ENCODE measurements around the gene SFRP5. TPM values are rescaled to one million over a fixed set of nuclear protein-coding genes. Genes with fewer than 3 reads are reported as not detected.

Gene SFRP5
- total RNA-seq, 1 experiment from 2014 or later, result not detected

DNA sequence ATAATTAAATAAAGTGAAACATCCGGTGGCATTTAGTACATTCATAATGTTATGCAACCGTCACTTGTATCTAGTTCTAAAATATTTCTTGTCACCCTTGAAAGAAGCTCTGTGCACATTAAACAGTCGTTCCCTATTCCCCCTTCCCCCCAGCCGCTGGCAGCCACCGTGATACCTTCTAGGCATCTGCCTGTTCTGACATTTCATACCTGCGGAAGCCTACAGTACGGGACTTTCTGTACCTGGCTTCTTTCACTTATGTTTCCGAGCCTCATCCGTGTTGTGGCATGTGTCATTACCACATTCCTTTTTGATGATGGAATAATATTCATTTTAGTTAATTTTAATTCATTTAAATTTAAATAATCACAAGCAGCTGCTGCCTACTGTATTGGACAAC is 13.9 kb upstream of the SFRP5 start:
- DNase-seq (ENCODE audit: low read depth), result no peak

DNA sequence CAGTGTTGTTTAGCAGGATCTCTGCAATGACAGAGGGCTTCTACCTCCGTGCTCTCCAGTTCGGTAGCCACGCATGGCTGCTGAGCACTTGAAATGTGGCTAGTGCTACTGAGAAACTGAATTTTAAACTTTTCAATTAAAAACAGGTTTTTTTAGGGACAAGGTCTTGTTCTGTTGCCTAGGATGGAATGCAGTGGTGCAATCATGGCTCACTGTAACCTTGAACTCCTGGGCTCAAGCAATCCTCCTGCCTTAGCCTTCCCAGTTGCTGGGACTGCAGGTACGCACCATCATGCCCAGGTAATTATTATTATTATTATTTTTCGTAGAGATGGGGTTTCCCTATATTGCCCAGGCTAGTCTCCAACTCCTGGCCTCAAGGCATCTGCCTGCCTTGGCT is 13.4 kb upstream of the SFRP5 start:
- DNase-seq (ENCODE audit: low read depth), result no peak

DNA sequence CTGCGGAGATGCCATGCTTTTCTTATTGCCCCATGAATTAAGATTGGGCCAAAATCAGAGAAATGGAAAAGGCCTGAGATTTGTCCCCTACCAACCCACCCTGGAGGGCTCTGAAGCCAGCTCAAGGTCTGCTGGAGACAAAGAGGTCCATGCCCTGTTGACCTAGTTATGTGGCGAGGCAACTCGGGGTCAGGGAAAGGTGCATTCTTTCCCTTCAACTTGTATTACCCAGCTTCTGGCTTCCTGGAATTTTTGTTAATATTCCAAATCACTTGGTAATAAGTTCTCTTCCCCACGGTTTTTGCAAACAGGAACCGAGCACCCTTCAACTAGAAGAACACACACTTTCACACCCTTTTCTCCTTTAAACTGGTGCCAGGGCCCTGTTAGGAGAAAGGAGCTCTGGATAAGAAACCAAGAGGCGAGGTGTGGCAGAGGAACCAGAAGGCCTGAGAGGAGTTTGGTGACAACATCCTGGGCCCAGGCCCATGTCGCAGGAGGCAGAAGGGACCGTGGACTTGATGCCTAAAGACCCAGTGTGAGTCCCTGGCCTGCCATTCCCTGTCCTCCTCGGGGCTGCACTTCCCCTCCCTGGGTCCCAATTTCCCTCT is 12.5 kb upstream of the SFRP5 start:
- DNase-seq (ENCODE audit: low read depth), result no peak

DNA sequence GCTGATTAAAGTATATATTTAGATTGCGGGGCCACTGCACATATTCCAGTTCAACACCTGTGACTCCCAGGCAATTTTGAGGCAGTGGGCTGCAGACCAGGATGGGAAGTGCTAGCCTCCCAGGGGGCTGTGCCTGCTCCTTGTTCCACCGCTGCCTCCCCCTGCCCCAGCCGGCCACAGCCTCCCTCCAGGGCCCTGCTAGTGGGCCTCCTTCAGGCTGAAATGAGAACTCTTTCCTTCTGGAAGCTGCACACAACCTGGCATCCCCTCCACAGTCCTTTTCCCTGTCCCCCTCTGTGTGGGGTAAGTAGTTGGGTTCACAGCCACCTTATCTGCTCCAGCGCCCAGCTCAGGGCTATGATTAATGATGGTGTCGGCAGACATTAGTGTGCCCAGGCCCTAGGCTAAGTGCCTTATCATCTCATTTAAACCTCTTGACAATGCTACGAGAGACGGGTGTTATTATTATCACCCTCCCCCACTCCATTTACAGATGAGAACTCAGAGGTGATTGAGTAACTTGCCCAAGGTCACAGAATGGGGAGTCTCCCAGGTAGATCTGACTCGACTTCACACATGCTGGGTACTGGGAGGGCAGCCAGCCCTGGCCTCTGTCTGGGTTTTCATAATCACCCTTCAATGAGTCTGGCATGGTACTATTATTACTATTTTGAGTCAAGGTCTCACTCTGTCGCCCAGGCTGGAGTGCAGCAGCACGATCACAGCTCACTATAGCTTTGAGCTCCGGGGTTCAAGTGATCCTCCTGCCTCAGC is 10.8 kb upstream of the SFRP5 start:
- DNase-seq (ENCODE audit: low read depth), result no peak

DNA sequence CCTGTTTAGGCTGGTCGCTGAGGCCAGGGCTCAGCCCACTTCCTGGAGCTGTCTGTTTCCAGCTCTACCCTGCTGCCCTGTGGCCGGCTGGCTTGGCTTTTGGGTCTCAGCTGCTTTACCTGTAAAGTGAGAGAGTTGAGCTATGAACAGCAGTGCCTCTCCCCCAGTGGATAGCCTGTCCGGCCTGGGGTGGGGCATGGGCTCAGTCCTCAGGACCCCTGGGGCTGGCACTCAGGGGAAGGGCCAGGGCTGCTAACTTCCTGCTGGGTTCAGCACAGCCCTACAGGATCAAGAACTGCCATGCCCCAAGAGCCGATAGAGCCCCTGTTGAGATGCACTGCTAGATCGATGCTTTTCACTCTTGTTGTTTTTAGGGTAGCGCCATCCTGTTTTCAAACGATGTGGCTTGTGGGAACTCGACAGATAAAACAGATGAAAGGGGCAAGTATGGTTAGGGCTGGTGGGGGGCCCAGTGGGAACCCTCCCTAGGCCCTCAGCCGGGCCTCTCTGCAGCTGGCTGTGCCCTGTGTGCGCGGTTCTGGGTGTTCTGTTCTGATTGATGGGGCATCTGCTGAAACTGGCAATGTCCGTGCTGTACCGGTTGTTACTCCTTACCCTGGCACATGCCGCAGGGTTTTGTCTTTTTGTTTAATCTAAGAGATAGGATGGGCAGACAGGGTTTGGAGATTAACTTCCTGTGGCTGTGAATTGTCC is 10.0 kb upstream of the SFRP5 start:
- DNase-seq (ENCODE audit: low read depth), result no peak

DNA sequence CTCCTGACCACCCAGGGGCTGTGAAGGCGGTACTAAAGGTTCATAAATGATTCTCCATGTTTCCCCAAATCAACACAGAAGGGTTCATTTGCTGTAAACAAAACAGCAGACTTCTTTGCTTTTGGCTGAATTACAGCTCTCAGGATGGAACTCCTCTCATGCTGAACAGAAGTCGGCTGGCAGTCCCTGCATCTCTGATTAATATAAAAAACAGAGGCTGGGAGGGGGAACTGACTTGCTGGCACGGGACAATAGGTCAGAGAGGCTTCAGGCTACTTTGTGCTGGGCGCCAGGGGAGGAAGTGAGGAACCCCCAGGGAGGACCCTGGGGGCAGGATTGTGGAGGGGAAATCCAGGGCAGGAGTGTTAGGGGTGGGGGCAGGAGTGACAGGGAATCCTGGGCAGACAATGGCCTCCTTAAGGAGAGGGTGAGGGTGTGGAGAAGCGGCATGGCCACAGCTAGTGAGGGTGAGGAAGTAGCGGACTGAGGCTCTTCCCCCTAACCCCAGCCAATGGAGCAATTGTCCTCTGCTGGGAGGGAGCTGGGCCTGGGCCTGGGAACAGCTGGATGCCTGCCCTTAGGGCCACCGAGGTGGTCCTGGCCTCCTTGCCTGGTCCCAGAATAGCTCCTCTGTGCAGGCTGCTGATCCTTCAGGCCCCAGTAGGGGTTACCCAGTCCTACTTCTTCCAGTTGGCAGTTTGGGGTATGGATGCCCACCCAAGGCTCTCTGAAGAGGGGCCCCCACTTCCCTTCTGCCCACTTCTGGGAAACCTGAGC is 9.2 kb upstream of the SFRP5 start:
- peak; percentile 22 for DNase-seq (ENCODE audit: low read depth)

DNA sequence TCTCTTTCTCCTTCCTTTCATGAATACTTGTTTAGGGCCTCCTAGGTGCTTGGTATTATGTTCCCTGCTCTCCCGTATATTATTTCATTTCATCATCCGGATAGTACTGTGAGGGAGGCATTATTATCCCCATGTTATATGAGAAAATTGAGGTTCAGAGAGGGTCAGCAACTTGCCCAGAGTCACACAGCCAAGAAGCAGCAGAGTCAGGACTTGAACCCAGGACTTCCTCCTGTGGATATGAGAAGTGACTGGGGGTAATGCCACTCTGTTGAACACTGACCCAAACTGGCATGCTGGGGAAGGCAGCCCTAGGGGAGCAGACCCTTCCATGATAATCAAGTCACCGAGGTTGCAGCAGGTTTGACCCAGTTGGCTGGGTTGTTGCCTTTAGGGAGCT is 8.2 kb upstream of the SFRP5 start:
- DNase-seq (ENCODE audit: low read depth), result no peak

DNA sequence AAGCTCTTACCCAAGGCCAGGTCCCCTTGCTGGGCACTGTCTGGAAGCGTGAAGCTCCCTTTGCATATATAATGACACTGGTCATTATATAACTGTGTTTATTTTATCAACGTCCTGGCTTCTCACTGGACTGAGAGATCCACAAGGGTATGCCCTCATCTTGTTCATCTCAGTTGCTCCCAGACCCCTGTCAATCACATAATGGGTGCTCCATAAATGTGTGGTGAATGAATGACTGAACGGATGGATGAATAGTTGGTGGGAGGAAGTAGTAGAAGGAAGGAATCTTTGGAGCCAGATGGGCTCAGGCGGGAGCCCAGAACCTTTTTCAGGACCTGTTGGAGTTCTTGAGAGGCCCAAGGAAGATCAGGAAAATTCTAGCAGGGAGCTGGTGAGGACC is 7.7 kb upstream of the SFRP5 start:
- DNase-seq (ENCODE audit: low read depth), result no peak

DNA sequence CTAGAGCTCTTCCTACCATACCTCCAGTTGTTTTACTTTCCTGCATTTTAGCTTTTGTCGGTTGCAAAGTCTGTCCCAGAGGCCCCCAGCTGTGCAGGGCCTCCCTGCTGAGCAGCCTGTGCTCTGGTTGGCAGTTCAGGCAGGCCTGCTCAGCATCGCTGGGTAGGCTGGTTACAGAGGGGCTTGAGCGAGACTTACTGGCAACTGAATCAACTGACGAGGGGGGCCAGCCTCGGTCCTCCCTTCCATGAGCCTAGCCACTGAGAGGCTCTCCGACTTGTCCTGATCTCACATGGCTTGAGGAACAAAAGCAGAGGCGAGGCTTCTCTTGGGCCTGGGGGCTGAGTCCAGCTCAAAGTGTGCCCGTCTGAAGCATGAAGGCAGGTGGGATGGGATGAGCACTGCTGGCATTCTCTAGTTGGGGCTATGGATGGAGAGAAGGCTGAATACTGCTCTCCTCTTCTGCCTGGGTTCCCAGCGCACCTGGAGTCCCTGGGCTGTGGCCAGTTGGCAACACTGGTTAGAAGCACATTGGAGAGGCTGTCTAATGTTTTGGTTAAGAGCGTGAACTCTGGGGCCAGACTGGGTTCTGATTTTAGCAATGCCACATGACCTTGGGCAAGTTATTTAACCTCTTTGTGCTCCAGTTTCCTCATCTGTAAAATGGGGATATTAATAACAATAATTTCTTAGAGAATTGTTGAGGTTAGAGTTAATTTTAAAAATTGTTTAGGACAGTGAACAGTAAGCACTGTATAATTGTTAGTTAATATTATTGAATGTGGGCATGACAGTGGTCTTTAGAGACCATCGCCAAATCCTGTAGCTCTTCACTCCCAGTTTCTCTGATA is 6.9 kb upstream of the SFRP5 start:
- DNase-seq (ENCODE audit: low read depth), result no peak

DNA sequence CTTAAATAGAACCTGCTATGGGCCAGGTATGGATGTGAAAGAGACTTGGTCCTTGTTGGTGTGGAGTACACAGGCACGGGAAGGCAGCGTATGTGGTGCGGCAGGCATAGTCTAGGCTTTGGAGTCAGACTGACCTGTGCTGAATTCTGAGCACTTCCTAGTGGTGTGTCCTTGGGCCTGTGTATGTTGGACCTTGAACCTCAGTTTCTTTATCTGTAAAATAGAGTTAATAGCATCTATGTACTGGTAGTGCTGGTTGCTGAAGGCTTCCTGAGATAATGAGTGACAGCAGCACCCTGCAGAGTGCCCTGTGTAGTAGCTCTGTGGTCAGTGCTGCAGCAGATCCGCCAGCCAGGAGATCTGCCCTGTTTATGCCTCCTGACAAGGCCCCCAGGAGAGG is 5.3 kb upstream of the SFRP5 start:
- no peak for DNase-seq (ENCODE audit: low read depth)

DNA sequence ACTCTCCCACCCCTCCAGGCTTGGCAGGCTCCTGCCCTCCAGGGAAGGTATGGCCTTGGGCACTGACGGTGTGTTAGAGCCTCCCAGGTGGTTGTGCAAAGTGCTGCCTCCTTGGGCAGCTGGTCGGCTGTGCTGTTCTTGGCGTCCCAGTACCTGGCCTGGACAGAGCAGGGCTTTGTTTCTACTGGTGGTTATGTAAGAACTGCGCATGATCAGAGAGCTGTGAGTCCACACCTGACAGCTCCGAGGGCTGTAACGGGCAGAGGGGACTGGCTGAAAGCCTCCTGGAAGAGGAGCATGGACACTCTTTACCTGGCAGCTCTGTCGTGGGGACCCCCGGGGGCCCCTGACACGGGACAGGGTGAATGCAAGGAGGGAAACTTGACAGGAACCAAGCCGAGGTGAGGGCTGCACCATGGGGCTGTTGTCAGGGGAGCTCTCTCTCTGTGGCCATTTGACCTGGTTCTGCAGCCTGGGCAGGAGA is 3.1 kb upstream of the SFRP5 start:
- DNase-seq (ENCODE audit: low read depth), result no peak

DNA sequence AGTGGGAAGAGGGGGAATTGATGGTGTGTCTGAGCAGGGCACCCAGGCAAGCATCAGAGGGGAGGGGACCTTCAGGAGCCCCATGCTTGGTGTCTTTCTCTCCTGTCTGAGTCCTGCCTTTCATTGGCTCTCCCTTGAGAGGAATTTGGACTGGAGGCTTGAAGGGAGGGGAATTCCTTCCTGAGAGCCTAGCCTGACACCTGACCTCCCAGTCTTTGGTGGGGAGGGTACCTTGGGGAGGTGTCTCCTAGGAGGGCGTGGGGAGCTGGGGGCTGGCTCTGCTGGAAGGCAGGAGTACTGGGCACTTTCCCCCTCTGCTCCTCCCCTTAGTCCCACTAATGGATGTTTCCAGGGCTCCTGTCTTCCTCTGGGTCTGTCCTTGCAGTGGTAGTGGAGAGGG is 1.3 kb upstream of the SFRP5 start:
- DNase-seq (ENCODE audit: low read depth), result no peak

DNA sequence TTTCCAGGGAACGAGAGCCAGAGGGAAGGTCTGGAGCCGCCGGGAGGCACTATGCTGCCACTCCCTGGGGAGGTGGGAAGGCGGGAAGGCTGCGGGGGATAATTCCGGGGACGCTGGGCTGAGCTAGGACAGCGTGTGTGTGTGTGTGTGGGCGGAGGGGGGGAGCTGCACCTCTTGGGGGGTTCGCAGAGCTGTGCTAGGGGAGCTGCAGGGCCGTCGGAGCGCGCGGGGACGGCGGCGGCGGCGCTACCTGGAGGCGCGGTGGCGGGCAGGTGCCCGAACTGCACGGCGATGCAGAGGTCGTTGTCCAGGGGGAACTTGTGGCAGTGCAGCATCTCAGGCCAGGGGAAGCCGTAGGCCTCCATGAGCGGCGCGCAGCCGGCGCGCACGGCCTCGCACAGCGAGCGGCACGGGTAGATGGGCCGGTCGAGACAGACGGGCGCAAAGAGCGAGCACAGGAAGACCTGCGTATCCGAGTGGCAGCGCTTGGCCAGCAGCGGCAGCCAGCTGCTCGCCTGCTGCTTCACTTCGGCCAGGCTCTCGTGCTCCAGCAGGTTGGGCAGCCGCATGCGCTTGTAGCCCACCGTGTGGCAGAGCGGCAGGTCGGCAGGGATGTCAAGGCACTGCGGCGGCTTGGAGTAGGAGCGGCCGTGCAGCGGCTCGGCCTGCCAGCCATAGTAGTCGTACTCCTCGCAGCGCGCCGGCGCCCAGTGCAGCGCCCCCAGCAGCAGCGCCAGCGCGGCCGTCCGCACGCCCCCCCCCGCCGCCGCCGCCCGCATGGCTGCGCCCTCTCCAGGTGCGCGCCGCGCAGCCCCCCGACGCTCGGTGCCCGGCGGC is 526 bp downstream of the SFRP5 start:
- no peak for DNase-seq (ENCODE audit: low read depth)

DNA sequence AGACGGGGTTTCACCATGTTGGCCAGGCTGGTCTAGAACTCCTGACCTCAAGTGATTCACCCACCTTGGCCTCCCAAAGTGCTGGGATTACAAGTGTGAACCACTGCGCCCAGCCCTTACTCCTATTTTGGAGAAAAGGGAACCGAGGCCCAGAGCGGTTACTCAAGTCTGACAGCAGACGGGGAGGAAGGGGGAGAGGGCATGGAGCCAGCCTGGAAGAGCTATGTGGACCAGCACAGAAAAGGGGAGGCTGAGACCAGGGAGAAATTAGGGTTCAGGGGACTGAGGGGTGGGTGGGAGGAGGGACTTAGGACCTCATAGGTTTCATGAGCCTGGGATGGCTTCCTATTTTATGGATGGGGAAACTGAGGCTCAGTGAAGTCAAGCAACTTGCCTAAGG is 1.5 kb downstream of the SFRP5 start:
- DNase-seq (ENCODE audit: low read depth), result no peak

DNA sequence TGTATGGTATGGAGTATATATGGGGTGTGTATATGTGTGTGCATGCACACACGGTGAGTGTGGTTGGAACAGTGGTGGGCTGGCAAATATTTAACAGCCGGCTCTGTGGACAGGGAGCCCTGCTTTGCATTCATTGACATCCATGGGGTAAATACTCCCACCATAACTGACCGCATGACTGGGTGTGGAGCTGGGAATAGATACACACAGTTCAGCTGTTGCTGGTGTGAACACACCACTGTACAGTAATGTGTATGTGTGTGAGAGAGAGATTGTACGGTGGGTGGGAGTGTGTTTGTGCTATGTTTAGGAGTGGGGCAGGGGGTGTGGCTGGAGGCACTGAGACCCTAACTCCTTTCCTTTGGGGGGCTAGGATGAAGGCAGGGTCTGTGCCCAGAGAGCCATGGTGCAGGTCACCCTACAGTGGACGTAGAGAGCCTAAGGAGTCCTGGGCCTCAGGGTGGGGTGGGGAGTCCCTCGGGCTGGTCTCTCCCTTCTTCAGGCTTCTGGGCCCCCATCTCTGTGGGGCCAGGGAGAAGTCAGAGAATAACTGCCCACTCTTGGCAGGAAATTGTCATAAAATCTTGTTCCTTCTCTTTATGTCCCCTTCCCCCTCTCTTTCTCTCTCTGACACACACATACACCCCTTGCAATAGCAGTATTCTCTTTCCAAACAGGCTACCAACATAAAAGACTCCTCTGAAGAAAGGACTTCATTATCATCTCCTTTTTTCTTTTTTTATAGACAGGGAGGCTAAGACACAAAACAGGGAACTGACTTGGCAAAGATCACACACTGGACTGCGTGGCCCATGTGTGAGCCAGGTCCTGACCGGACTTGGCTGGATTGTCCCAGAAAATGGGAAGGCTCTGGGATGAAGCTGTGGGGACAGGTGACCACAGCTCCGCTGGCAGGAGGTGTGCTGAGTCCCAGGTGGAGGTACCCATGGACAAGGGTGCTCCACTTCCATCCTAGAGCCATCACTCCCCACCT is 3.2 kb downstream of the SFRP5 start:
- DNase-seq (ENCODE audit: low read depth), result no peak

DNA sequence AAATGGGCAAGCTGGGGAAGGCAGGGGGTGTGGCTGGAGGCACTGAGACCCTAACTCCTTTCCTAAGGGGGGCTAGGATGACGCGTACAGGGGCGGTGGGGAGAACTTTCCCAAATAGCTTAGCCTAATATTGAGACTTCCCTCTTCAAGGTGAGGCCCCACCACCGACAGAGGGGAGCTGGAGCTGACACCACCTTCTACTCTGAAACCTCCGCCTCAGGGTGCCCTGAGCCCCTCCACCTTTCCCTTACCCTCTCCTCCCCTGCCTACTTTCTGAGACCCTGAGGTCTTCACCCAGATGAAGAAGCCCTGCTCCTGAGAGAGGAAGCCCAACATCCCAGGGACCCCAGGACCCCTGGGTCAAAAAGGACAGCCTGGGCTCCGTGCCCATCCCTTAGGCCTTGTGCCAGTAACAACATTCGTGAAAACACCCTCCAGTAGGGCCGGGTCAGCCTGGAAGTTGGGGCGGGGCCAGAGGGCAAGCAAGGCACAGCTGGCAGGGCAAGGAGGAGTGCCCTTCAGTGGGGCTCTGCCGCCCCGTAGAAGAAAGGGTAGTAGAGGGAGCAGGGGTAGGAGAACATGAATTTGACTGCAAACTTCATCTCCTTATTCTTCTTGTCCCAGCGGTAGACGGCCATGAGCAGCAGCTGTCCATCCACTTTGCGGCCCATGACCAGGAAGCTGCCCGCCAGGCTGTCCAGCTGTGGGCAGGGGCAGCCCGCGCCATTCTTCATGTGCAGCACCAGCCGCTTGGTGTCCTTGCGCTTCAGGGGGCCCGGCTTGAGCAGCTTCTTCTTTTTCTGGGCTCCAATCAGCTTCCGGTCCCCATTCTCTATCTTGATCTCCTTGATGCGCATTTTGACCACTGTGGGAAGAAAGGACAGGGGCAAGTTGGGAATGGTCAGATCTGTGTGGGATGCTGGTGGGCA is 4.5 kb downstream of the SFRP5 start:
- DNase-seq (ENCODE audit: low read depth), result no peak

DNA sequence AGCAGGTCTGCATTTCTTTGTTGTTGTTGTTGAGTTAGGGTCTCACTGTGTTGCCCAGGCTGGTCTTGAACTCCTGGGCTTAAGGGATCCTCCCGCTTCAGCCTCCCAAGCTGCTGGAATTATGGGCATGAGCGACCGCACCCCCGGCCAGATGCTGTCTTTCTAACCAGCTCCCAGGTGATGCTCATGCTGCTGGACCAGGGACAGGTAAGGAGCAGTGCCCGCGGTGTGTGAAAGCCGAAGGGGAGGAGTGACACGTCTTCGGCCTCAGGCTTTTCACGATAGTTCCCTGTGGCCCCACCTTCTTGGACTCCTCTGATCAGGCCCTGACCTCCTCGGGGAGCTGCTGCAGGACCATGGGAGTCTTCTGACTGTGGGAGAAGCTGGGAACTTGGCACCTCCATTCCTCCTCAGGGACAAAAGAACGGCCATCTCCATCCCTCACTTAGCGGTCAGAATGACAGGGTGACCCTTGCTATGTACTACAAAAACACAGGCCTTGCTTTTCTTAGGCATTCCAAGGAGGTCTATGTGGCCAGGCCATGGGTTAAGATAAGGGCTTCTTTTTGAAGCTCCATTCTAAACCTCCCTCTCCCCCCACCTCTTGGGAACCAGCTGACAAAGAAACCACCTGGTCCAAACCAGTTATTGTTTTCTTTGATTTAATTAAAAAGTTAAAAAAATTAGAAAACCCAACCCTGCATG is 5.5 kb downstream of the SFRP5 start:
- no peak for DNase-seq (ENCODE audit: low read depth)
